ENCODE measurements around the gene UBQLNL. TPM values are rescaled to one million over a fixed set of nuclear protein-coding genes. Genes with fewer than 3 reads are reported as not detected.

UBQLNL gene
- total and polyA plus RNA-seq, 10 donors = 0.33 to 2.3 (median 0.96) TPM

DNA sequence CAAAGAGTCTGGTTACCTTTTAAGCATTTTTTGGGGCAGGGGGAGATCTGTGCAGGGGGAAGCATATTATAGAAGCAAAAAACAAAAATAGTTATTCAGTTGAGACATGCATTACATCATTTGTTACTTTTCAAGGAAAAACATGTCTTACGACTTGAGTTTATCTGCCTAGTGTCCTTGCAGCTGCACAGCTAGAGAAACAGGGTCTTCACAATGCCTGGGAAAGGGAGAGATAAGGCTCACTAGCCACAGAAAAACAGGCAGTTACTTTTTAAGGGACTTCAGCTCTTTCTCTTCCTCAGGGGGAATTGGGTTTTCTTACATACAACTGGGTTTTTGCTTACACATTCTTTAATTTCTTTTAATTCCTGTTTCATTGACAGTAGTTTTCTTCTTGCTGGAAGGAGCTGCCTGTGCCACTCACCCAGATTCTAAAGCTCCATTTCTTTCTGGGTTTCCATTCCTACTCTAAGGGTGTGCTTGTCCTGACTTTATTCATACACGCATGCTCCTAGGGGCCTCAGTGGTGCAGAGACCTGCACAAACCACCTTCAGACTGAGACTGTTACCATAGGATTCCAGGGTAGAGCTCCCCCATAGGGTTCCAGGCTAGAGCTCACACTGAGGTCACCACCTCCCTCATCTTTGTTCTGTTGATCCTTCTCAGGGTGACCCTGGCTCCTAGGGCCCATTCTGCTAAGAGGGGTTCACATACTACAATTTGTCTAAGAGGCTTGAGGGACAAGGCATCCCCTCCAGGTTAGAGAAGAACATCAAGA lies 14.7 kb upstream of the UBQLNL start:
- no peak overlapping the region for H3K27ac ChIP-seq
- peaks cover 0 to under 1% (median 0%) of the 10 kb centered on the region in 8 donors for H3K9me3 ChIP-seq
- WGBS, 5 donors = 74 to 97% (median 86%) methylated on average over 2 of the region's 2 CpGs
- H3K27me3 ChIP-seq (replicated peaks in 1 of 7) = no peaks in the 10 kb centered on the region
- intact Hi-C loops (cut with DNase I; ENCODE audit: low total_unique reads) = no loop called here
- H3K4me1 ChIP-seq = no peaks in the 10 kb centered on the region
- no peaks in the 10 kb centered on the region for H3K36me3 ChIP-seq
- H3K4me3 ChIP-seq = no peak overlapping the region
- no peak for DNase-seq
- TF ChIP-seq POLR2AphosphoS5 (IDR thresholded peaks at IDR 0.05) = no peak
- TF ChIP-seq, protein P1, sequence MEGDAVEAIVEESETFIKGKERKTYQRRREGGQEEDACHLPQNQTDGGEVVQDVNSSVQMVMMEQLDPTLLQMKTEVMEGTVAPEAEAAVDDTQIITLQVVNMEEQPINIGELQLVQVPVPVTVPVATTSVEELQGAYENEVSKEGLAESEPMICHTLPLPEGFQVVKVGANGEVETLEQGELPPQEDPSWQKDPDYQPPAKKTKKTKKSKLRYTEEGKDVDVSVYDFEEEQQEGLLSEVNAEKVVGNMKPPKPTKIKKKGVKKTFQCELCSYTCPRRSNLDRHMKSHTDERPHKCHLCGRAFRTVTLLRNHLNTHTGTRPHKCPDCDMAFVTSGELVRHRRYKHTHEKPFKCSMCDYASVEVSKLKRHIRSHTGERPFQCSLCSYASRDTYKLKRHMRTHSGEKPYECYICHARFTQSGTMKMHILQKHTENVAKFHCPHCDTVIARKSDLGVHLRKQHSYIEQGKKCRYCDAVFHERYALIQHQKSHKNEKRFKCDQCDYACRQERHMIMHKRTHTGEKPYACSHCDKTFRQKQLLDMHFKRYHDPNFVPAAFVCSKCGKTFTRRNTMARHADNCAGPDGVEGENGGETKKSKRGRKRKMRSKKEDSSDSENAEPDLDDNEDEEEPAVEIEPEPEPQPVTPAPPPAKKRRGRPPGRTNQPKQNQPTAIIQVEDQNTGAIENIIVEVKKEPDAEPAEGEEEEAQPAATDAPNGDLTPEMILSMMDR (IDR thresholded peaks at IDR 0.05 in 8 of 11, conservative IDR thresholded peaks at IDR 0.05 in 3 of 11) = no peak
- no peak for TF ChIP-seq POLR2A (IDR thresholded peaks at IDR 0.05)

DNA sequence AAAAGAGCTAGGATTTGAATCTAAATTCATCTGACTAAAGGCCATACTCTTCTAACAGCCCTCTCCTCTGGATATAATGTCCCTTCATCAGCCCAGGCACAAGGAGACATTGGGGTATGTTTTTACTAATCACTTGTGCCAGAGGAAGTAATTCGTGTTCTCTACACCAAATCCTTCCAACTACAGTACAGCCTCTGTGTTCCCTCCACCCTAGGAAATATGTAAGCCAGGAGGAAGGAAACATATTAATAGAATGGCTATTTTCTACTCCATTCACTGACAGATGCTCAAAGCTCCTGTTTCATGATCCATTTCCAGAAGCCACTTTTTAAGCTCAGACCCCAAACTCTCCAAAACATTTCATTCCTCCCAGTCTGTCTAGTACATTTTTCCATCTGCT lies 12.0 kb upstream of the UBQLNL start:
- DNase-seq = no peak
- H3K9me3 ChIP-seq = no peaks in the 10 kb centered on the region
- TF ChIP-seq POLR2A (IDR thresholded peaks at IDR 0.05) (no peak), POLR2AphosphoS5 (IDR thresholded peaks at IDR 0.05) (no peak)
- TF ChIP-seq, protein P1 (IDR thresholded peaks at IDR 0.05 in 8 of 11, conservative IDR thresholded peaks at IDR 0.05 in 3 of 11) = no peak
- H3K36me3 ChIP-seq = no peaks in the 10 kb centered on the region
- H3K4me3 ChIP-seq = no peak overlapping the region
- WGBS, 5 donors = 9 to 23% (median 20%) methylated on average over 1 of the region's 1 CpG
- no peak overlapping the region for H3K27ac ChIP-seq
- intact Hi-C loops (cut with DNase I; ENCODE audit: low total_unique reads) = no loop called here
- no peaks in the 10 kb centered on the region for H3K4me1 ChIP-seq
- H3K27me3 ChIP-seq (replicated peaks in 1 of 7) = no peaks in the 10 kb centered on the region

DNA sequence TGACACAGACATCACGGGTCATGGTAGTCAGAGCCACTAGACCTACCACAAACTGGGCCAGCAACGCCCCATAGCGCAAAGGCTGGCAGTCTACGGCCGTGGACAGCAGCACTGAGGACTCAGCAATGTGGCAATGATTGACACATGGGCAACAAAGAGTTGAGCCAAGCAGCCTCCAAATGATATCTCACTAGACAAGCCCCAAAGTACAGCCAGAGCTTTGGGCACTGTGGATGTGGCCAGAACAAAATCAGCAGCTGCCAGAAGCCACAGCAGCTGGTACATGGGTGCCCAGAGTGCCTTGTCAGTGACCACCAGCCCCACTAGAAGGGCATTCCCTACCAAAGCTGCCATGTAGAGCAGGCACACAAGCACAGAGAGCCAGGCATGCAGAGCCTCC lies 11.2 kb upstream of the UBQLNL start:
- Histone ChIP-seq H3K27ac (no peak overlapping the region), H3K4me3 (no peak overlapping the region), H3K36me3 (no peaks in the 10 kb centered on the region), H3K9me3 (no peaks in the 10 kb centered on the region), H3K27me3 (replicated peaks in 1 of 7) (no peaks in the 10 kb centered on the region), H3K4me1 (no peaks in the 10 kb centered on the region)
- TF ChIP-seq POLR2AphosphoS5 (IDR thresholded peaks at IDR 0.05) (no peak), POLR2A (IDR thresholded peaks at IDR 0.05) (no peak)
- TF ChIP-seq, protein P1 (IDR thresholded peaks at IDR 0.05 in 8 of 11, conservative IDR thresholded peaks at IDR 0.05 in 3 of 11) = no peak
- 86 to 96% (median 90%) methylated on average over 4 to 5 of the region's 5 CpGs for WGBS, 5 donors
- intact Hi-C loops (cut with DNase I; ENCODE audit: low total_unique reads) = no loop called here
- DNase-seq = no peak

DNA sequence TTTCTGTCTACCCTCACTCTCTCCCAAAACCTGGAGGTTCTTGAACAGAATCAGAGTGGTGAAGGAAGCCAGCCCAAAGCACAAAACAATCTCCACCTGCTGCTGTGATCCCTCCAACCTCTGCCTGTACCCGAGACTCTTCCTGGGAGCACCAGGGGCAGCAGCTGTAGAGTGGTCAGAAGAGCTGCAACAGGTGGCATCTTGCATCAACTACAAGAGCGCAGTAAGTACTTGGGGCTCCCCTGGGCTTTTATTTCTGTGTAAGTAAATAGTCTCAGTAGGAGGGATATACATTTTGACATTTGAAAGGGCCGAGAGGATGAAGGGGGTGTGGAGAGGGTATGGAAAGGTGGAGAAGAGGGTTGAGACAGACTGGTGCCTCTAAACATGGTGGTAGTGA lies 8.3 kb upstream of the UBQLNL start:
- Histone ChIP-seq H3K9me3 (no peaks in the 10 kb centered on the region), H3K36me3 (no peaks in the 10 kb centered on the region), H3K27me3 (replicated peaks in 1 of 7) (no peaks in the 10 kb centered on the region), H3K4me1 (no peaks in the 10 kb centered on the region), H3K27ac (no peak overlapping the region), H3K4me3 (no peak overlapping the region)
- TF ChIP-seq POLR2AphosphoS5 (IDR thresholded peaks at IDR 0.05) = no peak
- TF ChIP-seq, protein P1 (IDR thresholded peaks at IDR 0.05 in 8 of 11, conservative IDR thresholded peaks at IDR 0.05 in 3 of 11) = no peak
- no peak for TF ChIP-seq POLR2A (IDR thresholded peaks at IDR 0.05)
- intact Hi-C loops (cut with DNase I; ENCODE audit: low total_unique reads) = no loop called here
- no peak for DNase-seq
- WGBS, 5 donors = 81 to 88% (median 85%) methylated on average over 3 of the region's 3 CpGs
